Adrenal gland (tissue), 5 donors: ENCODE measurements around the gene TMEM238L.

Experiments
- POLR2A ChIP-seq, 2 donors: fragments of 450-650 bp; IDR thresholded peaks; one replicate each; pipeline ENCODE4 v1.6.1; 2017; ENCODE audit warnings: antibody characterized with exemption in 2 of 2, mild to moderate bottlenecking in 2 of 2, moderate library complexity in 1 of 2
- TF ChIP-seq, protein P1 (sequence below), 6 experiments: fragments of 450-650 bp in 4 of 6; fragments of 200-600 bp in 2 of 6; sonication (generic) in 1 of 6; IDR thresholded peaks; 1 replicate in 5 of 6; 2 replicates in 1 of 6; pipeline versions ENCODE4 v1.5.1 to v1.8.0; 2016 to 2021; ENCODE audit warnings: antibody characterized with exemption in 6 of 6, mild to moderate bottlenecking in 2 of 6, moderate library complexity in 1 of 6
- donor health status: DM: no; HTN: no; CAD: no.

DNA sequence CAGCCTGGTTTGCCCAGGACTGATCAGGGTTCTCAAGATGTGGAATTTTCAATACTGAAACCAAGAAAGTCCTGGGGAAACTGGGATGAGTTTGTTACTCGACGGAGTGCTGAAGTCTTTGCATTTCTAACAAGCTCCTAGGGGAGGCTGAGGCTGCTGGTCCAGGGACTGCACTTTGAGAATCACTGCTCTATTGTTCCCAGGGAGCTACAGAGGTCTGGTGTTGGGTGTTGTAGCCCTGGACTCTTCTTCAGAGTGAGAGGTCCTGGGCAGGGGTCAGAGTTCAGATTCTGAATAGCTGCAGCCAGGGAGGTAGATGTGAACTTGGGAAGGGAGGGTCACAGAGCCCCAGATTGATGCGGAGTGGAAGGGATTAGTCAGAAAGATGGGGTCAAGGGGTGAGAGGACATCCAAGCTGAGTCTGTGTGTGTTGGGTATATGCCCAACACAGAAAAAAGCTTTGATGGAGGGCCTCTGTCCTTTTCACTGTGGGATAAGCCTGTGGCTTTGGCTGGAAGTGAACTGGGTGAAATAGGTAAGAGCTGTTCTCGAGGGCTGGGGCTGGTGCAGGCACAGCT is 14.1 kb downstream of the TMEM238L start:
- TF ChIP-seq, protein P1, sequence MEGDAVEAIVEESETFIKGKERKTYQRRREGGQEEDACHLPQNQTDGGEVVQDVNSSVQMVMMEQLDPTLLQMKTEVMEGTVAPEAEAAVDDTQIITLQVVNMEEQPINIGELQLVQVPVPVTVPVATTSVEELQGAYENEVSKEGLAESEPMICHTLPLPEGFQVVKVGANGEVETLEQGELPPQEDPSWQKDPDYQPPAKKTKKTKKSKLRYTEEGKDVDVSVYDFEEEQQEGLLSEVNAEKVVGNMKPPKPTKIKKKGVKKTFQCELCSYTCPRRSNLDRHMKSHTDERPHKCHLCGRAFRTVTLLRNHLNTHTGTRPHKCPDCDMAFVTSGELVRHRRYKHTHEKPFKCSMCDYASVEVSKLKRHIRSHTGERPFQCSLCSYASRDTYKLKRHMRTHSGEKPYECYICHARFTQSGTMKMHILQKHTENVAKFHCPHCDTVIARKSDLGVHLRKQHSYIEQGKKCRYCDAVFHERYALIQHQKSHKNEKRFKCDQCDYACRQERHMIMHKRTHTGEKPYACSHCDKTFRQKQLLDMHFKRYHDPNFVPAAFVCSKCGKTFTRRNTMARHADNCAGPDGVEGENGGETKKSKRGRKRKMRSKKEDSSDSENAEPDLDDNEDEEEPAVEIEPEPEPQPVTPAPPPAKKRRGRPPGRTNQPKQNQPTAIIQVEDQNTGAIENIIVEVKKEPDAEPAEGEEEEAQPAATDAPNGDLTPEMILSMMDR (IDR thresholded peaks at IDR 0.05), result no peak
- TF ChIP-seq POLR2A (IDR thresholded peaks at IDR 0.05), result no peak
